ENCODE data around the gene DDX6. TPM values are rescaled to one million over a fixed set of nuclear protein-coding genes. Genes with fewer than 3 reads are reported as not detected.
"Not testable (repeated sequence)": the region's sequence is repeated elsewhere in the genome, so short reads cannot be mapped to it uniquely, and the experiment has no call there.

DDX6 gene
- total RNA-seq, 1 experiment from 2014 or later, result 59.4 TPM

- POLR2A ChIA-PET (ENCODE audit: unreplicated experiment), result interaction anchor here (0.5 to 0.6 kb wide), 3 partner anchors 30 to 97 kb away, joined by 3 to 6 read pairs (median 4); partner anchors contain the start of gene DDX6
- Histone ChIP-seq H3K9ac (ENCODE audit: low read length) (no peak overlapping the region), H3F3A (ENCODE audit: low read length, unreplicated experiment) (no peaks in the 10 kb centered on the region)
These were observed 29.7 kb upstream of the DDX6 start for GRCh38 chr11:118820412-118821357.

GRCh38 chr11:118820025-118820379 lies 29.0 kb upstream of the DDX6 start:
- H3K27me3 ChIP-seq (ENCODE audit: low read length); H3K9me2 ChIP-seq (replicated peaks; ENCODE audit: low read length); H3K4me3 ChIP-seq (ENCODE audit: low read length); BruUV-seq (replicated peaks); H3K9me3 ChIP-seq (ENCODE audit: low read length); H3K36me3 ChIP-seq (ENCODE audit: low read depth, low read length); H3K27ac ChIP-seq (ENCODE audit: low read length); CTCF ChIA-PET; H3K79me2 ChIP-seq (ENCODE audit: low read length); ATAC-seq; H3F3A ChIP-seq (ENCODE audit: low read length, unreplicated experiment); DNase-seq; H4K20me1 ChIP-seq (ENCODE audit: low read length); H2AFZ ChIP-seq (ENCODE audit: low read length); intact Hi-C loops (cut with micrococcal nuclease); H3K9ac ChIP-seq (ENCODE audit: low read length): not testable (repeated sequence)
- POLR2A ChIA-PET (ENCODE audit: unreplicated experiment), result interaction anchor here (0.5 kb wide), 1 partner anchor 50 kb away, joined by 4 read pairs; no protein-coding TSS in a partner anchor
- peaks cover 11% of the 10 kb centered on the region for H3K4me1 ChIP-seq (ENCODE audit: insufficient read depth, low read length)
- 0 out of 2 replicates have a peak overlapping the region, but pooled peaks have one; percentile 68 for H3K4me2 ChIP-seq (ENCODE audit: low read length)

More at GRCh38 chr11:118820412-118821357, 29.7 kb upstream of the DDX6 start:
- H3K4me1 ChIP-seq (ENCODE audit: insufficient read depth, low read length), result peaks cover 11% of the 10 kb centered on the region
- H3K4me3 ChIP-seq (ENCODE audit: low read length), result no peak overlapping the region
- no peaks in the 10 kb centered on the region for H3K27me3 ChIP-seq (ENCODE audit: low read length)
- H3K9me2 ChIP-seq (replicated peaks; ENCODE audit: low read length), result no peaks in the 10 kb centered on the region
- no peaks in the 10 kb centered on the region for H3K36me3 ChIP-seq (ENCODE audit: low read depth, low read length)
- ATAC-seq (peak; percentile 100), DNase-seq (peak; percentile 89)
- TF ChIP-seq EZH2 (IDR thresholded peaks at IDR 0.05; ENCODE audit: low read length, unreplicated experiment) (no peak), CTCF (conservative IDR thresholded peaks at IDR 0.05; ENCODE audit: low read depth, low read length) (no peak), EZH2phosphoT487 (IDR thresholded peaks at IDR 0.05; ENCODE audit: borderline replicate concordance, low read length) (no peak)
- peak overlapping the region; percentile 68 for H3K4me2 ChIP-seq (ENCODE audit: low read length)
- intact Hi-C loops (cut with micrococcal nuclease), result no loop called here
- H3K79me2 ChIP-seq (ENCODE audit: low read length), result no peaks in the 10 kb centered on the region
- H3K27ac ChIP-seq (ENCODE audit: low read length), result peak overlapping the region; percentile 26
- BruUV-seq (replicated peaks), result no TSS peak
- CTCF ChIA-PET, result no interaction called here
- H2AFZ ChIP-seq (ENCODE audit: low read length), result peak overlapping the region; percentile 71
- no peaks in the 10 kb centered on the region for H4K20me1 ChIP-seq (ENCODE audit: low read length)
- H3K9me3 ChIP-seq (ENCODE audit: low read length), result no peaks in the 10 kb centered on the region

- H3F3A ChIP-seq (ENCODE audit: low read length, unreplicated experiment), result no peaks in the 10 kb centered on the region
- TF ChIP-seq EZH2phosphoT487 (IDR thresholded peaks at IDR 0.05; ENCODE audit: borderline replicate concordance, low read length), result no peak
- no peak for TF ChIP-seq EZH2 (IDR thresholded peaks at IDR 0.05; ENCODE audit: low read length, unreplicated experiment)
- no peak for TF ChIP-seq CTCF (conservative IDR thresholded peaks at IDR 0.05; ENCODE audit: low read depth, low read length)
- no peak overlapping the region for H2AFZ ChIP-seq (ENCODE audit: low read length)
- H3K9me3 ChIP-seq (ENCODE audit: low read length), result no peaks in the 10 kb centered on the region
- no peak overlapping the region for H3K9ac ChIP-seq (ENCODE audit: low read length)
- intact Hi-C loops (cut with micrococcal nuclease), result no loop called here
- no peak overlapping the region for H3K27ac ChIP-seq (ENCODE audit: low read length)
- H4K20me1 ChIP-seq (ENCODE audit: low read length), result no peaks in the 10 kb centered on the region
- DNase-seq, result no peak
- peaks cover 11% of the 10 kb centered on the region for H3K4me1 ChIP-seq (ENCODE audit: insufficient read depth, low read length)
- no peaks in the 10 kb centered on the region for H3K79me2 ChIP-seq (ENCODE audit: low read length)
- H3K27me3 ChIP-seq (ENCODE audit: low read length), result no peaks in the 10 kb centered on the region
- no peak for ATAC-seq
- ChIA-PET POLR2A (ENCODE audit: unreplicated experiment) (no interaction called here), CTCF (no interaction called here)
- BruUV-seq (replicated peaks), result no TSS peak
- no peak overlapping the region for H3K4me3 ChIP-seq (ENCODE audit: low read length)
- H3K4me2 ChIP-seq (ENCODE audit: low read length), result no peak overlapping the region
- no peaks in the 10 kb centered on the region for H3K9me2 ChIP-seq (replicated peaks; ENCODE audit: low read length)
- no peaks in the 10 kb centered on the region for H3K36me3 ChIP-seq (ENCODE audit: low read depth, low read length)
These were observed 28.5 kb upstream of the DDX6 start for GRCh38 chr11:118819334-118820024.
